Upper lobe of left lung (tissue), 4 donors: ENCODE results near the gene UCK2.

Experiments used
- POLR2A ChIP-seq, 4 donors: fragments of 450-650 bp; IDR thresholded peaks; one replicate each; pipeline ENCODE4 v1.5.1; 2016 to 2017; ENCODE audit warnings: antibody characterized with exemption in 4 of 4, mild to moderate bottlenecking in 2 of 4
- POLR2AphosphoS5 ChIP-seq, 2 donors: sonication (generic); formaldehyde crosslinking; IDR thresholded peaks; one replicate each; pipeline ENCODE4 v1.5.1; 2017; ENCODE audit warnings: antibody characterized with exemption in 2 of 2
- TF ChIP-seq, protein P1 (sequence below), 6 experiments: fragments of 450-650 bp in 4 of 6; fragments of 200-600 bp in 2 of 6; sonication (generic) in 2 of 6; IDR thresholded peaks; one replicate each; pipeline ENCODE4 v1.5.1; 2016 to 2019; ENCODE audit warnings: antibody characterized with exemption in 6 of 6

DNA sequence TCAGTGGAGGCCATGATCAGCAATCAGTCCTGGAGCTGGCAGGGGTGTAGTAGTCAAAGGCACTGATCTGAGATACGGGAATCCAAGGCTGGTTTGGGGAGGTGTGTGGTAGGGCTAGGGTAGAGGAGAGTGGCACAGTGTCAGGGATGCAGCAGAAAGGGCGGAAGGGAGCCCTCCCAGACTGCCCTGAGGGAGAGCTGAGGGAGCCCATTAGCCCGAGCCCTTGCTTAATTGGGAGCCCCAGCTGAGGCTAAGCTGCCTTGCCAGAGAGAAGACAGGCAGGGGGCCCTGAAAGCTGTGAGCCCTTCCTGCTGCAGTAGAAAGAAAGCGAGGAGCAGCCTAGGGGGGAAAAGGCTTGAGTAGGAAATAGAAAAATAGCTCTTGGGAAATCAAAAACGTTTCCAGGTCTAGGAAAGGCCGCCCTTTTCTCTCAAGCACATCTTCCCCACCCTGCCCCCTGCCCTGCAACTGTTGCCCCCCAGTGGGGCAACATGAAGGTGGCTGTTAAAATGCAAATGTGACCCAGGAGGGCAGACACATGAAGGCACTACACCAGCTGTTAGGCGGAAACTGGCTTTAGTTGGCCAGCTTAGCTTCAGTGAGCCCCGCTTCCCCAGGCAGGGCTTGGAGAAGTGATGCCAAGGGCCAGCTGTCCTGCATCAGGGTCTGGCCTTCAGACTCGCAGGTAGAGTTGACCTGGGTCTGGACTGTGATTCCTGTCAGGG is 106.2 kb downstream of the UCK2 start:
- TF ChIP-seq POLR2AphosphoS5 (IDR thresholded peaks at IDR 0.05) (no peak), POLR2A (IDR thresholded peaks at IDR 0.05) (no peak)
- TF ChIP-seq, protein P1, sequence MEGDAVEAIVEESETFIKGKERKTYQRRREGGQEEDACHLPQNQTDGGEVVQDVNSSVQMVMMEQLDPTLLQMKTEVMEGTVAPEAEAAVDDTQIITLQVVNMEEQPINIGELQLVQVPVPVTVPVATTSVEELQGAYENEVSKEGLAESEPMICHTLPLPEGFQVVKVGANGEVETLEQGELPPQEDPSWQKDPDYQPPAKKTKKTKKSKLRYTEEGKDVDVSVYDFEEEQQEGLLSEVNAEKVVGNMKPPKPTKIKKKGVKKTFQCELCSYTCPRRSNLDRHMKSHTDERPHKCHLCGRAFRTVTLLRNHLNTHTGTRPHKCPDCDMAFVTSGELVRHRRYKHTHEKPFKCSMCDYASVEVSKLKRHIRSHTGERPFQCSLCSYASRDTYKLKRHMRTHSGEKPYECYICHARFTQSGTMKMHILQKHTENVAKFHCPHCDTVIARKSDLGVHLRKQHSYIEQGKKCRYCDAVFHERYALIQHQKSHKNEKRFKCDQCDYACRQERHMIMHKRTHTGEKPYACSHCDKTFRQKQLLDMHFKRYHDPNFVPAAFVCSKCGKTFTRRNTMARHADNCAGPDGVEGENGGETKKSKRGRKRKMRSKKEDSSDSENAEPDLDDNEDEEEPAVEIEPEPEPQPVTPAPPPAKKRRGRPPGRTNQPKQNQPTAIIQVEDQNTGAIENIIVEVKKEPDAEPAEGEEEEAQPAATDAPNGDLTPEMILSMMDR (IDR thresholded peaks at IDR 0.05): no peak
